Subcutaneous abdominal adipose tissue (tissue), 5 donors: ENCODE measurements around the gene DNAH8.

Experiments
- H3K27ac ChIP-seq: one replicate; pipeline ENCODE4 v1.7.0; 2013; ENCODE audit warnings: low read depth, mild to moderate bottlenecking, inconsistent platforms, low read length, moderate library complexity
- H3K27me3 ChIP-seq, 5 donors: one replicate each; pipeline ENCODE4 v1.7.0; 2013; ENCODE audit warnings: low read length in 5 of 5, inconsistent platforms in 1 of 5; ENCODE audit not compliant: control insufficient read depth in 5 of 5, insufficient read depth in 4 of 5
- H3K36me3 ChIP-seq, 5 donors: one replicate each; pipeline ENCODE4 v1.7.0; 2013; ENCODE audit warnings: low read length in 5 of 5; ENCODE audit not compliant: control insufficient read depth in 5 of 5, insufficient read depth in 5 of 5
- H3K4me1 ChIP-seq, 5 donors: one replicate each; pipeline ENCODE4 v1.7.0; 2013; ENCODE audit warnings: low read length in 5 of 5, mild to moderate bottlenecking in 3 of 5, moderate library complexity in 1 of 5; ENCODE audit not compliant: control insufficient read depth in 5 of 5, insufficient read depth in 5 of 5
- H3K4me3 ChIP-seq, 5 donors: one replicate each; pipeline ENCODE4 v1.7.0; 2013; ENCODE audit warnings: low read length in 5 of 5, low read depth in 1 of 5
- H3K9ac ChIP-seq, 5 donors: one replicate each; pipeline ENCODE4 v1.7.0; 2013; ENCODE audit warnings: low read length in 5 of 5, mild to moderate bottlenecking in 4 of 5, moderate library complexity in 3 of 5
- H3K9me3 ChIP-seq, 5 donors: one replicate each; pipeline ENCODE4 v1.7.0; 2013; ENCODE audit warnings: low read length in 5 of 5; ENCODE audit not compliant: control insufficient read depth in 5 of 5
- donor health status: healthy.
- donor health status: healthy.
- donor health status: healthy.
- donor health status: healthy.
- donor health status: healthy.

DNAH8 gene

GRCh38 chr6:38738261-38738660 lies 23.1 kb downstream of the DNAH8 start:
- Histone ChIP-seq H3K4me3 (no peak overlapping the region), H3K4me1 (no peaks in the 10 kb centered on the region), H3K27ac (no peak overlapping the region), H3K9me3 (peaks cover 0 to 4% (median 0%) of the 10 kb centered on the region in 5 donors), H3K9ac (no peak overlapping the region), H3K27me3 (peaks cover 0 to 4% (median 0%) of the 10 kb centered on the region in 5 donors), H3K36me3 (no peaks in the 10 kb centered on the region)

GRCh38 chr6:38739532-38739931 lies 24.4 kb downstream of the DNAH8 start:
- H3K36me3 ChIP-seq = no peaks in the 10 kb centered on the region
- H3K9me3 ChIP-seq = peaks cover 0 to 4% (median 0%) of the 10 kb centered on the region in 5 donors
- H3K9ac ChIP-seq = no peak overlapping the region
- no peak overlapping the region for H3K27ac ChIP-seq
- H3K4me1 ChIP-seq = no peaks in the 10 kb centered on the region
- H3K27me3 ChIP-seq = peaks cover 0 to 4% (median 0%) of the 10 kb centered on the region in 5 donors
- H3K4me3 ChIP-seq = no peak overlapping the region

GRCh38 chr6:38749473-38749872 lies 34.4 kb downstream of the DNAH8 start:
- no peaks in the 10 kb centered on the region for H3K4me1 ChIP-seq
- H3K36me3 ChIP-seq = no peaks in the 10 kb centered on the region
- H3K9ac ChIP-seq = no peak overlapping the region
- H3K27ac ChIP-seq = no peak overlapping the region
- no peak overlapping the region for H3K4me3 ChIP-seq
- no peaks in the 10 kb centered on the region for H3K9me3 ChIP-seq
- H3K27me3 ChIP-seq = no peaks in the 10 kb centered on the region

GRCh38 chr6:38750968-38751615 lies 36.0 kb downstream of the DNAH8 start:
- Histone ChIP-seq H3K27me3 (no peaks in the 10 kb centered on the region), H3K4me1 (no peaks in the 10 kb centered on the region), H3K4me3 (no peak overlapping the region), H3K9ac (no peak overlapping the region), H3K36me3 (no peaks in the 10 kb centered on the region), H3K27ac (no peak overlapping the region), H3K9me3 (no peaks in the 10 kb centered on the region)

- H3K36me3 ChIP-seq = no peaks in the 10 kb centered on the region
- no peak overlapping the region for H3K4me3 ChIP-seq
- no peak overlapping the region for H3K9ac ChIP-seq
- no peaks in the 10 kb centered on the region for H3K9me3 ChIP-seq
- H3K27me3 ChIP-seq = no peaks in the 10 kb centered on the region
- H3K4me1 ChIP-seq = no peaks in the 10 kb centered on the region
- no peak overlapping the region for H3K27ac ChIP-seq
Observed at GRCh38 chr6:38753707-38754106, 38.6 kb downstream of the DNAH8 start.

- no peak overlapping the region for H3K9ac ChIP-seq
- H3K36me3 ChIP-seq = no peaks in the 10 kb centered on the region
- H3K4me3 ChIP-seq = no peak overlapping the region
- peaks cover 0 to 4% (median 0%) of the 10 kb centered on the region in 5 donors for H3K9me3 ChIP-seq
- no peaks in the 10 kb centered on the region for H3K27me3 ChIP-seq
- H3K4me1 ChIP-seq = no peaks in the 10 kb centered on the region
- H3K27ac ChIP-seq = no peak overlapping the region
Observed at GRCh38 chr6:38755207-38755606, 40.1 kb downstream of the DNAH8 start.

- H3K4me1 ChIP-seq = no peaks in the 10 kb centered on the region
- H3K27me3 ChIP-seq = no peaks in the 10 kb centered on the region
- no peak overlapping the region for H3K27ac ChIP-seq
- no peak overlapping the region for H3K9ac ChIP-seq
- H3K36me3 ChIP-seq = no peaks in the 10 kb centered on the region
- peaks cover 0 to 8% (median 3%) of the 10 kb centered on the region in 5 donors for H3K9me3 ChIP-seq
- H3K4me3 ChIP-seq = no peak overlapping the region
Observed at GRCh38 chr6:38755874-38756273, 40.8 kb downstream of the DNAH8 start.

GRCh38 chr6:38760097-38760496 lies 45.0 kb downstream of the DNAH8 start:
- no peak overlapping the region for H3K9ac ChIP-seq
- peaks cover 0 to 8% (median 3%) of the 10 kb centered on the region in 5 donors for H3K9me3 ChIP-seq
- H3K4me3 ChIP-seq = no peak overlapping the region
- H3K4me1 ChIP-seq = no peaks in the 10 kb centered on the region
- H3K27me3 ChIP-seq = peaks cover 0 to 2% (median 0%) of the 10 kb centered on the region in 5 donors
- H3K27ac ChIP-seq = no peak overlapping the region
- H3K36me3 ChIP-seq = no peaks in the 10 kb centered on the region

GRCh38 chr6:38762848-38763247 lies 47.7 kb downstream of the DNAH8 start:
- no peak overlapping the region for H3K4me3 ChIP-seq
- peaks cover 0 to 8% (median 3%) of the 10 kb centered on the region in 5 donors for H3K9me3 ChIP-seq
- H3K36me3 ChIP-seq = no peaks in the 10 kb centered on the region
- H3K9ac ChIP-seq = no peak overlapping the region
- H3K27me3 ChIP-seq = peaks cover 0 to 2% (median 0%) of the 10 kb centered on the region in 5 donors
- no peak overlapping the region for H3K27ac ChIP-seq
- H3K4me1 ChIP-seq = no peaks in the 10 kb centered on the region

GRCh38 chr6:38767560-38767959 lies 52.4 kb downstream of the DNAH8 start:
- Histone ChIP-seq H3K9ac (no peak overlapping the region), H3K4me1 (no peaks in the 10 kb centered on the region), H3K27ac (no peak overlapping the region), H3K36me3 (no peaks in the 10 kb centered on the region), H3K4me3 (no peak overlapping the region), H3K27me3 (peaks cover 0 to 2% (median 0%) of the 10 kb centered on the region in 5 donors), H3K9me3 (peaks cover 0 to 9% (median 0%) of the 10 kb centered on the region in 5 donors)
